Uterus (tissue), 4 donors: ENCODE results near the gene LRP6. TPM values are rescaled to one million over a fixed set of nuclear protein-coding genes. Genes with fewer than 3 reads are reported as not detected.

Experiments
- DNase-seq, 2 donors: peaks; one replicate each; pipeline ENCODE4 v3.0.0-alpha.2; 2019 to 2020
- H3K27ac ChIP-seq, 2 donors: fragments of 200-600 bp; sonication (generic); 1 replicate in 1 of 2; 2 replicates in 1 of 2; pipeline ENCODE4 v1.5.1; 2016 to 2018
- H3K27me3 ChIP-seq, 2 donors: fragments of 200-600 bp; sonication (generic); one replicate each; pipeline ENCODE4 v1.5.1; 2018 to 2019; ENCODE audit warnings: control low read depth in 1 of 2
- H3K36me3 ChIP-seq, 2 donors: fragments of 200-600 bp; sonication (generic); one replicate each; pipeline ENCODE4 v1.5.1; 2019; ENCODE audit warnings: control low read depth in 1 of 2
- H3K4me1 ChIP-seq, 2 donors: fragments of 200-600 bp; sonication (generic); one replicate each; pipeline ENCODE4 v1.5.1; 2018 to 2019; ENCODE audit warnings: control low read depth in 1 of 2
- H3K4me3 ChIP-seq, 2 donors: fragments of 200-600 bp; sonication (generic); 1 replicate in 1 of 2; 2 replicates in 1 of 2; pipeline ENCODE4 v1.5.1; 2018 to 2019; ENCODE audit warnings: mild to moderate bottlenecking in 1 of 2
- H3K9me3 ChIP-seq, 2 donors: fragments of 200-600 bp; sonication (generic); one replicate each; pipeline ENCODE4 v1.5.1; 2019; ENCODE audit warnings: control low read depth in 1 of 2
- CTCF ChIP-seq, 4 experiments: fragments of 200-600 bp in 2 of 4; fragments of 450-650 bp in 2 of 4; sonication (generic) in 2 of 4; IDR thresholded peaks; one replicate each; pipeline ENCODE4 v1.5.1; 2016 to 2019; ENCODE audit warnings: antibody characterized with exemption in 4 of 4, mild to moderate bottlenecking in 2 of 4, moderate library complexity in 1 of 4
- POLR2A ChIP-seq, 2 donors: fragments of 450-650 bp; IDR thresholded peaks; one replicate each; pipeline ENCODE4 v1.6.1; 2016; ENCODE audit warnings: antibody characterized with exemption in 2 of 2, mild to moderate bottlenecking in 1 of 2, moderate library complexity in 1 of 2
- intact Hi-C: fragments of 100-400 bp; cut with DNase I; formaldehyde crosslinking; loops from one replicate; pipeline ENCODE4 v1.15.1; 2023; ENCODE audit warnings: low total_unique reads
- total RNA-seq, 4 donors: library from RNA; depleted of rRNA in 3 of 4; stranded (reverse); fragments of >200 nt in 3 of 4; gene quantifications; one replicate each; pipeline versions ENCODE4 v1.1.0 to v1.2.4, GENCODE V29; 2014 to 2023
- donor health status: DM: yes; HTN: yes; CAD: no.

Gene LRP6
- total RNA-seq, 4 donors from 2014 or later = 18.7 to 141 (median 50.1) TPM

GRCh38 chr12:12094481-12094880, 172.4 kb downstream of the LRP6 start:
- TF ChIP-seq CTCF (IDR thresholded peaks at IDR 0.05) = no peak
- TF ChIP-seq POLR2A (IDR thresholded peaks at IDR 0.05) = no peak
- intact Hi-C loops = loop anchor here (5.0 kb wide), 1 partner anchor 127 kb away; no protein-coding TSS in a partner anchor
- Histone ChIP-seq H3K9me3 (no peaks in the 10 kb centered on the region), H3K4me3 (no peak overlapping the region), H3K4me1 (no peaks in the 10 kb centered on the region), H3K27ac (no peak overlapping the region), H3K27me3 (no peaks in the 10 kb centered on the region), H3K36me3 (no peaks in the 10 kb centered on the region)
- no peak for DNase-seq

- DNase-seq = no peak
- Histone ChIP-seq H3K27ac (no peak overlapping the region), H3K4me3 (no peak overlapping the region), H3K4me1 (no peaks in the 10 kb centered on the region), H3K9me3 (no peaks in the 10 kb centered on the region), H3K27me3 (no peaks in the 10 kb centered on the region), H3K36me3 (no peaks in the 10 kb centered on the region)
- intact Hi-C loops = loop anchor here (5.0 kb wide), 1 partner anchor 125 kb away; no protein-coding TSS in a partner anchor
- TF ChIP-seq POLR2A (IDR thresholded peaks at IDR 0.05) = no peak
- TF ChIP-seq CTCF (IDR thresholded peaks at IDR 0.05) = no peak
Observed at GRCh38 chr12:12091977-12092663, 174.7 kb downstream of the LRP6 start.

- no peak overlapping the region for H3K27ac ChIP-seq
- DNase-seq = no peak
- intact Hi-C loops = loop anchor here (5.0 kb wide), 1 partner anchor 124 kb away; no protein-coding TSS in a partner anchor
- H3K27me3 ChIP-seq = no peaks in the 10 kb centered on the region
- no peaks in the 10 kb centered on the region for H3K36me3 ChIP-seq
- TF ChIP-seq POLR2A (IDR thresholded peaks at IDR 0.05) = no peak
- no peak for TF ChIP-seq CTCF (IDR thresholded peaks at IDR 0.05)
- no peak overlapping the region for H3K4me3 ChIP-seq
- H3K9me3 ChIP-seq = no peaks in the 10 kb centered on the region
- H3K4me1 ChIP-seq = no peaks in the 10 kb centered on the region
Observed at GRCh38 chr12:12091071-12091470, 175.8 kb downstream of the LRP6 start.

GRCh38 chr12:12088761-12089160, 178.1 kb downstream of the LRP6 start:
- Histone ChIP-seq H3K27ac (no peak overlapping the region), H3K36me3 (no peaks in the 10 kb centered on the region), H3K27me3 (no peaks in the 10 kb centered on the region), H3K9me3 (no peaks in the 10 kb centered on the region), H3K4me3 (no peak overlapping the region), H3K4me1 (no peaks in the 10 kb centered on the region)
- TF ChIP-seq POLR2A (IDR thresholded peaks at IDR 0.05) (no peak), CTCF (IDR thresholded peaks at IDR 0.05) (no peak)
- intact Hi-C loops = no loop called here
- DNase-seq = no peak

- no peak for DNase-seq
- no peaks in the 10 kb centered on the region for H3K4me1 ChIP-seq
- no peak overlapping the region for H3K4me3 ChIP-seq
- no peaks in the 10 kb centered on the region for H3K27me3 ChIP-seq
- TF ChIP-seq CTCF (IDR thresholded peaks at IDR 0.05) (no peak), POLR2A (IDR thresholded peaks at IDR 0.05) (no peak)
- no peaks in the 10 kb centered on the region for H3K9me3 ChIP-seq
- no peak overlapping the region for H3K27ac ChIP-seq
- no peaks in the 10 kb centered on the region for H3K36me3 ChIP-seq
- intact Hi-C loops = no loop called here
Observed at GRCh38 chr12:12088147-12088546, 178.7 kb downstream of the LRP6 start.
